Glutamatergic neuron (in vitro differentiated cells): ENCODE data around the gene MSANTD3. TPM values are rescaled to one million over a fixed set of nuclear protein-coding genes. Genes with fewer than 3 reads are reported as not detected.

Experiments
- DNase-seq: peaks from one replicate; pipeline ENCODE4 v3.0.0; 2022
- H3K27ac Mint-ChIP-seq: one replicate; pipeline ENCODE4 v1.8.0; 2020; ENCODE audit warnings: mild to moderate bottlenecking, mixed read lengths, inconsistent platforms; ENCODE audit not compliant: unreplicated experiment
- H3K27me3 Mint-ChIP-seq: one replicate; pipeline ENCODE4 v1.8.0; 2020; ENCODE audit warnings: mild to moderate bottlenecking, moderate library complexity, mixed read lengths, inconsistent platforms; ENCODE audit not compliant: unreplicated experiment
- H3K36me3 Mint-ChIP-seq: one replicate; pipeline ENCODE4 v1.8.0; 2020; ENCODE audit warnings: mild to moderate bottlenecking, mixed read lengths, inconsistent platforms; ENCODE audit not compliant: unreplicated experiment
- H3K4me1 Mint-ChIP-seq: one replicate; pipeline ENCODE4 v1.8.0; 2020; ENCODE audit warnings: mild to moderate bottlenecking, low read depth, mixed read lengths, inconsistent platforms; ENCODE audit not compliant: unreplicated experiment
- H3K4me3 Mint-ChIP-seq: one replicate; pipeline ENCODE4 v1.8.0; 2020; ENCODE audit warnings: mild to moderate bottlenecking, mixed read lengths, inconsistent platforms; ENCODE audit not compliant: unreplicated experiment
- H3K9me3 Mint-ChIP-seq: one replicate; pipeline ENCODE4 v1.8.0; 2020; ENCODE audit warnings: mild to moderate bottlenecking, moderate library complexity, mixed read lengths, inconsistent platforms; ENCODE audit not compliant: unreplicated experiment
- CTCF ChIP-seq: fragments of 200-600 bp; sonication (generic); IDR thresholded peaks from one replicate; pipeline ENCODE4 v1.5.0; 2021; ENCODE audit not compliant: partially characterized antibody, unreplicated experiment
- total RNA-seq: library from RNA; stranded (reverse); fragmentation: NEBNext Ultra II Directional; extraction: Animal tissue kit (Norgen Biotek cat#: 25700); gene quantifications from one replicate; pipeline ENCODE4 v1.2.1, GENCODE V29; 2021; ENCODE audit not compliant: unreplicated experiment

Gene MSANTD3
- total RNA-seq, 1 donor from 2014 or later, result 49.3 TPM

- Mint-ChIP-seq H3K27me3 (no peaks in the 10 kb centered on the region), H3K9me3 (no peaks in the 10 kb centered on the region), H3K36me3 (no peaks in the 10 kb centered on the region), H3K4me1 (peaks cover 8% of the 10 kb centered on the region), H3K4me3 (no peak overlapping the region), H3K27ac (no peak overlapping the region)
- no peak for DNase-seq
- no peak for TF ChIP-seq CTCF
Measured at GRCh38 chr9:100445161-100445902, 18.4 kb downstream of the MSANTD3 start.

- Mint-ChIP-seq H3K27ac (no peak overlapping the region), H3K4me3 (no peak overlapping the region), H3K4me1 (peaks cover 8% of the 10 kb centered on the region), H3K9me3 (no peaks in the 10 kb centered on the region), H3K27me3 (no peaks in the 10 kb centered on the region), H3K36me3 (no peaks in the 10 kb centered on the region)
- no peak for DNase-seq
- no peak for TF ChIP-seq CTCF
Measured at GRCh38 chr9:100445903-100446549, 19.1 kb downstream of the MSANTD3 start.

DNA sequence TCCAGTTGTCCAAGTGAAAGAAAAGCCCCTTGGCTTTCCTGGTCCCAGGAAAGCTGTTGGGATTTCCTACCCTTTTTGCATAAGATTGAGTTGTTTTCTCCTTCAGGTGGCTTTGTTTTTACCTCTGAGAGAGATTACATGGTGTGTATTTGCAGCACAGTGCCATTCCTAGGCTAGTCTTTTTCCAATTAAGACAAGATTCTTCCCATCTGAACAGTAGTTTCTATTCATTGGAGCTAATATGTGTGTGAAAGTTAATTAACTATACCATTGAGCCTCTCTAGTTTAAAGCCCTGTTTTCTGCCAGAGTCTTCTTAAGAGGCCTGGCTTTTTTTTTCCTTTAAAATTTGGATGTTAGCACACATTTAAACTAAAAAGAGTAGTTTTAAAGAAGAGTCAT is 20.1 kb downstream of the MSANTD3 start:
- no peak for TF ChIP-seq CTCF
- H3K4me1 Mint-ChIP-seq, result peaks cover 8% of the 10 kb centered on the region
- H3K36me3 Mint-ChIP-seq, result peaks cover 4% of the 10 kb centered on the region
- no peaks in the 10 kb centered on the region for H3K9me3 Mint-ChIP-seq
- no peaks in the 10 kb centered on the region for H3K27me3 Mint-ChIP-seq
- no peak for DNase-seq
- H3K27ac Mint-ChIP-seq, result no peak overlapping the region
- no peak overlapping the region for H3K4me3 Mint-ChIP-seq

DNA sequence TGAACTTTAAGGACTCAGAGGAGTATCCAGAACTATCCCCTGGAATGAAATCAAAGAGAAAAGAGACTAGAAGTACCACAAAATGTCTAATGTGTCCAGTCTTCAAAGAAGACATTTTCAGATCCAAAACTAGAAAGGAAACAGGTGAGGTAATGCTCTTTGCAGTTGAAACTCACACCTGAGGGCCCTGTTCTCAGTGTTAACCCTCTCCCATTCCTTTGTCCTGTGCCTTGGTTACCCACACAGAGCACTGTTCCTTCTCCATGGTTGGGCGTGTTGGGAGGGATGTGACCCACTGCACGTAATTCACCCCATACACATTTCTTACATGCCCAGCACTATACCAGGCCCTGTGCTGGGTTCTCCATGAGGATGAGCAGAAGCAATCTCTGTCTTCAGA is 21.3 kb downstream of the MSANTD3 start:
- Mint-ChIP-seq H3K27me3 (no peaks in the 10 kb centered on the region), H3K4me3 (no peak overlapping the region), H3K36me3 (peaks cover 4% of the 10 kb centered on the region), H3K4me1 (peaks cover 8% of the 10 kb centered on the region), H3K9me3 (no peaks in the 10 kb centered on the region), H3K27ac (no peak overlapping the region)
- no peak for DNase-seq
- no peak for TF ChIP-seq CTCF

DNA sequence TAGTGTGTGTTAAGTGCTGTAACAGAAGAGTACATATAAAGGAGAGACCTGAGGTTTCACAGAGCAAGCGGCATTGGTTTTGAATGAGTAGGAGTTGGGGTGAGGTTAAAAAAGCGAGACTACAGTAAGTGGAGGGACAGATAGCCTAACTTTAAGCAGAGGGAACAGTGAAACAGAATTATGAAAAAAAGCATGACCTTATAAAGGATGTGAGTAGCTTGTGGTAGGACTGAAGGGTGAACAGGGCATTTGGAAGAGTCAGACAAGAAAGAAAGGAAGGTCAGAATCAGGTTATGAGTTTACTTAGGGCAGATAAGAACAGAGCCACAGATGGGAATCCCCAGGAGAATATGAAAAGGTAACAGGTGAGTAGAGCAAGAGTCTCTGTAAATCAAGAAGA is 22.5 kb downstream of the MSANTD3 start:
- TF ChIP-seq CTCF, result no peak
- Mint-ChIP-seq H3K27ac (no peak overlapping the region), H3K27me3 (peaks cover 1% of the 10 kb centered on the region), H3K36me3 (peaks cover 13% of the 10 kb centered on the region), H3K9me3 (peaks cover 2% of the 10 kb centered on the region), H3K4me3 (no peak overlapping the region), H3K4me1 (peaks cover 6% of the 10 kb centered on the region)
- no peak for DNase-seq
